IPS-18c (cell line): ENCODE results near the gene VPS13D.

Source experiments
- H3K4me3 ChIP-seq: 2 replicates; pipeline ENCODE4 v1.7.0; 2013; ENCODE audit warnings: low read depth, mild to moderate bottlenecking, low read length, moderate library complexity; ENCODE audit not compliant: insufficient read depth
- H3K9me3 ChIP-seq: one replicate; pipeline ENCODE4 v1.6.1; 2013; ENCODE audit warnings: mild to moderate bottlenecking, low read length, moderate library complexity; ENCODE audit not compliant: control insufficient read depth, insufficient read depth

The VPS13D gene

GRCh38 chr1:12435639-12436344, 206.0 kb downstream of the VPS13D start:
- Histone ChIP-seq H3K4me3 (no peak overlapping the region), H3K9me3 (no peaks in the 10 kb centered on the region)

GRCh38 chr1:12436345-12436658, 206.5 kb downstream of the VPS13D start:
- Histone ChIP-seq H3K9me3 (no peaks in the 10 kb centered on the region), H3K4me3 (no peak overlapping the region)

- H3K9me3 ChIP-seq, result no peaks in the 10 kb centered on the region
These were observed 207.2 kb downstream of the VPS13D start for GRCh38 chr1:12436817-12437599.

GRCh38 chr1:12437629-12438028, 207.8 kb downstream of the VPS13D start:
- Histone ChIP-seq H3K9me3 (no peaks in the 10 kb centered on the region), H3K4me3 (no peak overlapping the region)

More at GRCh38 chr1:12436817-12437599, 207.2 kb downstream of the VPS13D start:
- H3K4me3 ChIP-seq, result no peak overlapping the region

- H3K4me3 ChIP-seq, result no peak overlapping the region
- H3K9me3 ChIP-seq, result no peaks in the 10 kb centered on the region
These were observed 208.6 kb downstream of the VPS13D start for GRCh38 chr1:12438349-12438924.

GRCh38 chr1:12439073-12439472, 209.2 kb downstream of the VPS13D start:
- Histone ChIP-seq H3K4me3 (no peak overlapping the region), H3K9me3 (no peaks in the 10 kb centered on the region)

GRCh38 chr1:12441414-12442105, 211.7 kb downstream of the VPS13D start:
- Histone ChIP-seq H3K4me3 (no peak overlapping the region), H3K9me3 (no peaks in the 10 kb centered on the region)

GRCh38 chr1:12442217-12442616, 212.4 kb downstream of the VPS13D start:
- Histone ChIP-seq H3K9me3 (no peaks in the 10 kb centered on the region), H3K4me3 (no peak overlapping the region)

- Histone ChIP-seq H3K9me3 (no peaks in the 10 kb centered on the region), H3K4me3 (no peak overlapping the region)
These were observed 213.3 kb downstream of the VPS13D start for GRCh38 chr1:12443151-12443550.

GRCh38 chr1:12444329-12444841, 214.6 kb downstream of the VPS13D start:
- no peaks in the 10 kb centered on the region for H3K9me3 ChIP-seq
- no peak overlapping the region for H3K4me3 ChIP-seq

- H3K4me3 ChIP-seq, result no peak overlapping the region
- no peaks in the 10 kb centered on the region for H3K9me3 ChIP-seq
These were observed 215.4 kb downstream of the VPS13D start for GRCh38 chr1:12445257-12445656.

GRCh38 chr1:12446593-12446992, 216.8 kb downstream of the VPS13D start:
- no peak overlapping the region for H3K4me3 ChIP-seq
- no peaks in the 10 kb centered on the region for H3K9me3 ChIP-seq

- Histone ChIP-seq H3K4me3 (no peak overlapping the region), H3K9me3 (no peaks in the 10 kb centered on the region)
These were observed 217.5 kb downstream of the VPS13D start for GRCh38 chr1:12447307-12447706.

- no peak overlapping the region for H3K4me3 ChIP-seq
- H3K9me3 ChIP-seq, result no peaks in the 10 kb centered on the region
These were observed 218.1 kb downstream of the VPS13D start for GRCh38 chr1:12447849-12448312.

GRCh38 chr1:12448746-12449177, 218.9 kb downstream of the VPS13D start:
- no peaks in the 10 kb centered on the region for H3K9me3 ChIP-seq
- H3K4me3 ChIP-seq, result no peak overlapping the region

- no peak overlapping the region for H3K4me3 ChIP-seq
- no peaks in the 10 kb centered on the region for H3K9me3 ChIP-seq
These were observed 220.4 kb downstream of the VPS13D start for GRCh38 chr1:12450090-12450755.
